IMR-90 (cell line): ENCODE data around the gene NT5DC2. TPM values are rescaled to one million over a fixed set of nuclear protein-coding genes. Genes with fewer than 3 reads are reported as not detected.

Source experiments
- ATAC-seq: fragments of 200-7000 bp; cut with Tn5 transposase; 2 replicates; pipeline ENCODE4 v1.9.1; 2020; ENCODE audit warnings: low read depth, mild to moderate bottlenecking, moderate library complexity
- BruUV-seq: library from RNA; stranded (reverse); fragments of 400-500 nt; replicated peaks from 2 replicates; lab custom pipeline; 2021; lab: Mats Ljungman, UMichigan
- CTCF ChIA-PET: fragments of 300-600 bp; formaldehyde crosslinking; extraction: SDS; loops from one replicate; lab custom pipeline; 2021; ENCODE audit warnings: antibody characterized with exemption; lab: Yijun Ruan, JAX
- POLR2A ChIA-PET: fragments of 300-600 bp; sonication (Branson Sonifier 250); formaldehyde crosslinking; loops from one replicate; lab custom pipeline; 2022; ENCODE audit warnings: antibody characterized with exemption; ENCODE audit not compliant: unreplicated experiment; lab: Charles Lee
- DNase-seq: peaks from one replicate; pipeline ENCODE4 v3.0.0; 2013
- H2AFZ ChIP-seq: replicated peaks from 2 replicates; pipeline ENCODE3; 2013; ENCODE audit warnings: low read length, mild to moderate bottlenecking; ENCODE audit not compliant: poor library complexity
- H2AK5ac ChIP-seq: 2 replicates; pipeline ENCODE4 v1.6.1; 2013; ENCODE audit warnings: low read depth, low read length, inconsistent platforms
- H2AK9ac ChIP-seq: replicated peaks from 2 replicates; pipeline ENCODE3; 2013; ENCODE audit warnings: mild to moderate bottlenecking, low read depth, low read length, moderate library complexity; ENCODE audit not compliant: poor library complexity
- H2BK120ac ChIP-seq: 2 replicates; pipeline ENCODE4 v1.6.1; 2013; ENCODE audit warnings: low read depth, low read length, inconsistent platforms
- H2BK15ac ChIP-seq: 3 replicates; pipeline ENCODE4 v1.6.1; 2013; ENCODE audit warnings: low read depth, low read length, inconsistent platforms
- H2BK20ac ChIP-seq: 2 replicates; pipeline ENCODE4 v1.6.1; 2013; ENCODE audit warnings: low read depth, mild to moderate bottlenecking, inconsistent platforms, low read length, moderate library complexity
- H2BK5ac ChIP-seq: 2 replicates; pipeline ENCODE4 v1.6.1; 2013; ENCODE audit warnings: mild to moderate bottlenecking, low read depth, low read length, inconsistent platforms; ENCODE audit not compliant: poor library complexity, severe bottlenecking
- H3K14ac ChIP-seq: replicated peaks from 2 replicates; pipeline ENCODE4 v1.6.1; 2013; ENCODE audit warnings: low read depth, low read length, inconsistent platforms
- H3K18ac ChIP-seq: 2 replicates; pipeline ENCODE4 v1.6.1; 2013; ENCODE audit warnings: low read depth, low read length, control low read depth
- H3K23ac ChIP-seq: 2 replicates; pipeline ENCODE4 v1.6.1; 2013; ENCODE audit warnings: low read depth, low read length, inconsistent platforms
- H3K27ac ChIP-seq: 2 replicates; pipeline ENCODE4 v1.5.1; 2013; ENCODE audit warnings: mild to moderate bottlenecking, control low read depth, low read length; ENCODE audit not compliant: insufficient read depth
- H3K27me3 ChIP-seq: 2 replicates; pipeline ENCODE4 v1.6.1; 2013; ENCODE audit warnings: low read length; ENCODE audit not compliant: control insufficient read depth, insufficient read depth
- H3K36me3 ChIP-seq: 2 replicates; pipeline ENCODE4 v1.6.1; 2013; ENCODE audit warnings: low read length, mixed read lengths; ENCODE audit not compliant: control insufficient read depth, insufficient read depth
- H3K4ac ChIP-seq: 2 replicates; pipeline ENCODE4 v1.6.1; 2013; ENCODE audit warnings: low read depth, low read length, inconsistent platforms
- H3K4me1 ChIP-seq: 2 replicates; pipeline ENCODE4 v1.6.1; 2013; ENCODE audit warnings: low read length, mixed read lengths; ENCODE audit not compliant: control insufficient read depth, insufficient read depth
- H3K4me2 ChIP-seq: 2 replicates; pipeline ENCODE4 v1.6.1; 2013; ENCODE audit warnings: low read depth, mild to moderate bottlenecking, control low read depth, low read length, moderate library complexity
- H3K4me3 ChIP-seq: 2 replicates; pipeline ENCODE4 v1.5.1; 2013; ENCODE audit warnings: low read depth, mild to moderate bottlenecking, control low read depth, low read length, moderate library complexity; ENCODE audit not compliant: insufficient read depth
- H3K56ac ChIP-seq: 2 replicates; pipeline ENCODE4 v1.6.1; 2013; ENCODE audit warnings: low read length, inconsistent platforms; ENCODE audit not compliant: insufficient read depth; ENCODE audit errors: extremely low read depth
- H3K79me1 ChIP-seq, 2 experiments: 2 replicates each; pipeline ENCODE4 v1.6.1; 2013; ENCODE audit warnings: low read length in 2 of 2, inconsistent platforms in 1 of 2, low read depth in 1 of 2
- H3K9ac ChIP-seq: 2 replicates; pipeline ENCODE4 v1.6.1; 2013; ENCODE audit warnings: low read depth, low read length, control low read depth
- H3K9me1 ChIP-seq: 2 replicates; pipeline ENCODE4 v1.6.1; 2013; ENCODE audit warnings: low read length, inconsistent platforms; ENCODE audit not compliant: insufficient read depth
- H3K9me3 ChIP-seq: 2 replicates; pipeline ENCODE4 v1.6.1; 2013; ENCODE audit warnings: low read length; ENCODE audit not compliant: control insufficient read depth, insufficient read depth
- H4K20me1 ChIP-seq: 2 replicates; pipeline ENCODE4 v1.6.1; 2013; ENCODE audit warnings: low read length, inconsistent platforms; ENCODE audit not compliant: insufficient read depth
- H4K5ac ChIP-seq: 2 replicates; pipeline ENCODE4 v1.6.1; 2013; ENCODE audit warnings: mild to moderate bottlenecking, low read depth, low read length, control low read depth
- H4K8ac ChIP-seq, 2 experiments: 2 replicates each; pipeline ENCODE4 v1.6.1; 2013; ENCODE audit warnings: low read depth in 2 of 2, low read length in 2 of 2, control low read depth in 1 of 2, inconsistent platforms in 1 of 2
- H4K91ac ChIP-seq: 2 replicates; pipeline ENCODE4 v1.6.1; 2013; ENCODE audit warnings: low read depth, low read length, inconsistent platforms; ENCODE audit not compliant: insufficient read depth
- RAD21 ChIP-seq: IDR thresholded peaks from 2 replicates; pipeline ENCODE4 v1.6.1; 2012; ENCODE audit warnings: low read length, improper control_type of control experiment
- SMC3 ChIP-seq: fragments of 150-350 bp; IDR thresholded peaks from 2 replicates; pipeline ENCODE4 v1.6.1; 2016; ENCODE audit warnings: low read depth, mild to moderate bottlenecking, antibody characterized with exemption, low read length, moderate library complexity
- WGBS, 2 experiments: methylation state at CpG; one replicate each; pipeline versions ENCODE4 v1.1.5 to v1.1.7; 2013; ENCODE audit warnings: missing lambda C conversion rate in 2 of 2; ENCODE audit not compliant: insufficient read length in 1 of 2; ENCODE audit errors: extremely low coverage in 2 of 2; 5-methylcytosine and 5-hydroxymethylcytosine counted together
- dilution Hi-C: fragments of 300-500 bp; cut with HindIII; formaldehyde crosslinking; loops from one replicate; pipeline ENCODE4 v1.14.3; 2018; ENCODE audit warnings: low sequenced_read_pairs; ENCODE audit not compliant: unreplicated experiment
- in situ Hi-C: fragments of 300-500 bp; cut with MboI; formaldehyde crosslinking; loops from 3 replicates; pipeline ENCODE4 v1.14.3; 2019; ENCODE audit warnings: low sequenced_read_pairs, inconsistent platforms, mixed read lengths
- intact Hi-C: fragments of 100-400 bp; cut with micrococcal nuclease; formaldehyde crosslinking; loops from 2 replicates; pipeline ENCODE4 v1.10.0; 2022
- polyA plus RNA-seq, 3 experiments: library from polyadenylated mRNA; depleted of rRNA; stranded (reverse); fragments of >200 nt; gene quantifications; 2 replicates each; pipeline ENCODE4 v1.2.3, GENCODE V29; 2012; ENCODE audit warnings: low replicate concordance in 1 of 3
- total RNA-seq: library from RNA; depleted of rRNA; stranded (reverse); fragments of >200 nt; gene quantifications from 2 replicates; pipeline ENCODE4 v1.2.3, GENCODE V29; 2012

The NT5DC2 gene
- total and polyA plus RNA-seq, 2 of the 4 experiments (the other 2 are of a cell fraction) = 161 to 200 TPM

GRCh38 chr3:52511509-52511908 is 22.1 kb downstream of the NT5DC2 start:
- no peak overlapping the region for H4K5ac ChIP-seq
- no peak overlapping the region for H3K56ac ChIP-seq
- H3K27me3 ChIP-seq = peaks cover 55% of the 10 kb centered on the region
- 0 out of 2 replicates have a peak, but pooled peaks cover 3% of the 10 kb centered on the region for H3K9me1 ChIP-seq
- in situ Hi-C loops = no loop called here
- H3K4ac ChIP-seq = no peak overlapping the region
- H2AK9ac ChIP-seq = no peak overlapping the region
- H3K14ac ChIP-seq = no peak overlapping the region
- BruUV-seq = no TSS peak
- ChIA-PET CTCF (no interaction called here), POLR2A (no interaction called here)
- intact Hi-C loops = no loop called here
- DNase-seq (no peak), ATAC-seq (no peak)
- H4K91ac ChIP-seq = no peak overlapping the region
- no peaks in the 10 kb centered on the region for H3K36me3 ChIP-seq
- H3K18ac ChIP-seq = no peak overlapping the region
- H2BK5ac ChIP-seq = no peak overlapping the region
- no peak overlapping the region for H2AFZ ChIP-seq
- H3K4me3 ChIP-seq = no peak overlapping the region
- H3K27ac ChIP-seq = no peak overlapping the region
- no peak overlapping the region for H3K23ac ChIP-seq
- no peak overlapping the region for H2BK20ac ChIP-seq
- no peak overlapping the region for H4K8ac ChIP-seq
- 70% methylated on average over 5 of the region's 7 CpGs; no CpG with 5 or more reads in 1 of the 2 experiments for WGBS, 2 experiments
- H3K4me1 ChIP-seq = peaks cover 3% of the 10 kb centered on the region; the same call in 1 of the 2 replicates
- dilution Hi-C loops = no loop called here
- TF ChIP-seq RAD21 (no peak), SMC3 (no peak)
- no peaks in the 10 kb centered on the region for H3K9me3 ChIP-seq
- H2AK5ac ChIP-seq = no peak overlapping the region
- no peak overlapping the region for H2BK15ac ChIP-seq
- no peak overlapping the region for H3K4me2 ChIP-seq
- H2BK120ac ChIP-seq = no peak overlapping the region
- no peaks in the 10 kb centered on the region for H3K79me1 ChIP-seq
- H4K20me1 ChIP-seq = no peaks in the 10 kb centered on the region; the same call in 1 of the 2 replicates
- no peak overlapping the region for H3K9ac ChIP-seq
